IMR-90 (cell line): ENCODE results near the gene OR51B4. TPM values are rescaled to one million over a fixed set of nuclear protein-coding genes. Genes with fewer than 3 reads are reported as not detected.

Source experiments
- ATAC-seq: fragments of 200-7000 bp; cut with Tn5 transposase; 2 replicates; pipeline ENCODE4 v1.9.1; 2020; ENCODE audit warnings: low read depth, mild to moderate bottlenecking, moderate library complexity
- BruUV-seq: library from RNA; stranded (reverse); fragments of 400-500 nt; replicated peaks from 2 replicates; lab custom pipeline; 2021; lab: Mats Ljungman, UMichigan
- CTCF ChIA-PET: fragments of 300-600 bp; formaldehyde crosslinking; extraction: SDS; loops from one replicate; lab custom pipeline; 2021; ENCODE audit warnings: antibody characterized with exemption; lab: Yijun Ruan, JAX
- POLR2A ChIA-PET: fragments of 300-600 bp; sonication (Branson Sonifier 250); formaldehyde crosslinking; loops from one replicate; lab custom pipeline; 2022; ENCODE audit warnings: antibody characterized with exemption; ENCODE audit not compliant: unreplicated experiment; lab: Charles Lee
- DNase-seq: peaks from one replicate; pipeline ENCODE4 v3.0.0; 2013
- H2AFZ ChIP-seq: replicated peaks from 2 replicates; pipeline ENCODE3; 2013; ENCODE audit warnings: low read length, mild to moderate bottlenecking; ENCODE audit not compliant: poor library complexity
- H2AK5ac ChIP-seq: 2 replicates; pipeline ENCODE4 v1.6.1; 2013; ENCODE audit warnings: low read depth, low read length, inconsistent platforms
- H2AK9ac ChIP-seq: replicated peaks from 2 replicates; pipeline ENCODE3; 2013; ENCODE audit warnings: mild to moderate bottlenecking, low read depth, low read length, moderate library complexity; ENCODE audit not compliant: poor library complexity
- H2BK120ac ChIP-seq: 2 replicates; pipeline ENCODE4 v1.6.1; 2013; ENCODE audit warnings: low read depth, low read length, inconsistent platforms
- H2BK15ac ChIP-seq: 3 replicates; pipeline ENCODE4 v1.6.1; 2013; ENCODE audit warnings: low read depth, low read length, inconsistent platforms
- H2BK20ac ChIP-seq: 2 replicates; pipeline ENCODE4 v1.6.1; 2013; ENCODE audit warnings: low read depth, mild to moderate bottlenecking, inconsistent platforms, low read length, moderate library complexity
- H2BK5ac ChIP-seq: 2 replicates; pipeline ENCODE4 v1.6.1; 2013; ENCODE audit warnings: mild to moderate bottlenecking, low read depth, low read length, inconsistent platforms; ENCODE audit not compliant: poor library complexity, severe bottlenecking
- H3K14ac ChIP-seq: replicated peaks from 2 replicates; pipeline ENCODE4 v1.6.1; 2013; ENCODE audit warnings: low read depth, low read length, inconsistent platforms
- H3K18ac ChIP-seq: 2 replicates; pipeline ENCODE4 v1.6.1; 2013; ENCODE audit warnings: low read depth, low read length, control low read depth
- H3K23ac ChIP-seq: 2 replicates; pipeline ENCODE4 v1.6.1; 2013; ENCODE audit warnings: low read depth, low read length, inconsistent platforms
- H3K27ac ChIP-seq: 2 replicates; pipeline ENCODE4 v1.5.1; 2013; ENCODE audit warnings: mild to moderate bottlenecking, control low read depth, low read length; ENCODE audit not compliant: insufficient read depth
- H3K27me3 ChIP-seq: 2 replicates; pipeline ENCODE4 v1.6.1; 2013; ENCODE audit warnings: low read length; ENCODE audit not compliant: control insufficient read depth, insufficient read depth
- H3K36me3 ChIP-seq: 2 replicates; pipeline ENCODE4 v1.6.1; 2013; ENCODE audit warnings: low read length, mixed read lengths; ENCODE audit not compliant: control insufficient read depth, insufficient read depth
- H3K4ac ChIP-seq: 2 replicates; pipeline ENCODE4 v1.6.1; 2013; ENCODE audit warnings: low read depth, low read length, inconsistent platforms
- H3K4me1 ChIP-seq: 2 replicates; pipeline ENCODE4 v1.6.1; 2013; ENCODE audit warnings: low read length, mixed read lengths; ENCODE audit not compliant: control insufficient read depth, insufficient read depth
- H3K4me2 ChIP-seq: 2 replicates; pipeline ENCODE4 v1.6.1; 2013; ENCODE audit warnings: low read depth, mild to moderate bottlenecking, control low read depth, low read length, moderate library complexity
- H3K4me3 ChIP-seq: 2 replicates; pipeline ENCODE4 v1.5.1; 2013; ENCODE audit warnings: low read depth, mild to moderate bottlenecking, control low read depth, low read length, moderate library complexity; ENCODE audit not compliant: insufficient read depth
- H3K56ac ChIP-seq: 2 replicates; pipeline ENCODE4 v1.6.1; 2013; ENCODE audit warnings: low read length, inconsistent platforms; ENCODE audit not compliant: insufficient read depth; ENCODE audit errors: extremely low read depth
- H3K79me1 ChIP-seq, 2 experiments: 2 replicates each; pipeline ENCODE4 v1.6.1; 2013; ENCODE audit warnings: low read length in 2 of 2, inconsistent platforms in 1 of 2, low read depth in 1 of 2
- H3K9ac ChIP-seq: 2 replicates; pipeline ENCODE4 v1.6.1; 2013; ENCODE audit warnings: low read depth, low read length, control low read depth
- H3K9me1 ChIP-seq: 2 replicates; pipeline ENCODE4 v1.6.1; 2013; ENCODE audit warnings: low read length, inconsistent platforms; ENCODE audit not compliant: insufficient read depth
- H3K9me3 ChIP-seq: 2 replicates; pipeline ENCODE4 v1.6.1; 2013; ENCODE audit warnings: low read length; ENCODE audit not compliant: control insufficient read depth, insufficient read depth
- H4K20me1 ChIP-seq: 2 replicates; pipeline ENCODE4 v1.6.1; 2013; ENCODE audit warnings: low read length, inconsistent platforms; ENCODE audit not compliant: insufficient read depth
- H4K5ac ChIP-seq: 2 replicates; pipeline ENCODE4 v1.6.1; 2013; ENCODE audit warnings: mild to moderate bottlenecking, low read depth, low read length, control low read depth
- H4K8ac ChIP-seq, 2 experiments: 2 replicates each; pipeline ENCODE4 v1.6.1; 2013; ENCODE audit warnings: low read depth in 2 of 2, low read length in 2 of 2, control low read depth in 1 of 2, inconsistent platforms in 1 of 2
- H4K91ac ChIP-seq: 2 replicates; pipeline ENCODE4 v1.6.1; 2013; ENCODE audit warnings: low read depth, low read length, inconsistent platforms; ENCODE audit not compliant: insufficient read depth
- CEBPB ChIP-seq: IDR thresholded peaks from 2 replicates; pipeline ENCODE4 v1.6.1; 2012; ENCODE audit warnings: low read depth, low read length, improper control_type of control experiment
- MAZ ChIP-seq: IDR thresholded peaks from 2 replicates; pipeline ENCODE4 v1.6.1; 2012; ENCODE audit warnings: low read depth, mild to moderate bottlenecking, low read length, improper control_type of control experiment, moderate library complexity, borderline replicate concordance
- MXI1 ChIP-seq: IDR thresholded peaks from 2 replicates; pipeline ENCODE4 v1.6.1; 2012; ENCODE audit warnings: low read depth, mild to moderate bottlenecking, low read length, moderate library complexity, borderline replicate concordance
- POLR2A ChIP-seq: IDR thresholded peaks from 2 replicates; pipeline ENCODE4 v1.6.1; 2012; ENCODE audit warnings: mild to moderate bottlenecking, low read depth, low read length
- RAD21 ChIP-seq: IDR thresholded peaks from 2 replicates; pipeline ENCODE4 v1.6.1; 2012; ENCODE audit warnings: low read length, improper control_type of control experiment
- WGBS, 2 experiments: methylation state at CpG; one replicate each; pipeline versions ENCODE4 v1.1.5 to v1.1.7; 2013; ENCODE audit warnings: missing lambda C conversion rate in 2 of 2; ENCODE audit not compliant: insufficient read length in 1 of 2; ENCODE audit errors: extremely low coverage in 2 of 2; 5-methylcytosine and 5-hydroxymethylcytosine counted together
- dilution Hi-C: fragments of 300-500 bp; cut with HindIII; formaldehyde crosslinking; loops from one replicate; pipeline ENCODE4 v1.14.3; 2018; ENCODE audit warnings: low sequenced_read_pairs; ENCODE audit not compliant: unreplicated experiment
- in situ Hi-C: fragments of 300-500 bp; cut with MboI; formaldehyde crosslinking; loops from 3 replicates; pipeline ENCODE4 v1.14.3; 2019; ENCODE audit warnings: low sequenced_read_pairs, inconsistent platforms, mixed read lengths
- intact Hi-C: fragments of 100-400 bp; cut with micrococcal nuclease; formaldehyde crosslinking; loops from 2 replicates; pipeline ENCODE4 v1.10.0; 2022
- polyA plus RNA-seq, 3 experiments: library from polyadenylated mRNA; depleted of rRNA; stranded (reverse); fragments of >200 nt; gene quantifications; 2 replicates each; pipeline ENCODE4 v1.2.3, GENCODE V29; 2012; ENCODE audit warnings: low replicate concordance in 1 of 3
- total RNA-seq: library from RNA; depleted of rRNA; stranded (reverse); fragments of >200 nt; gene quantifications from 2 replicates; pipeline ENCODE4 v1.2.3, GENCODE V29; 2012
- TF ChIP-seq, protein P1 (sequence below): fragments of 150-350 bp; IDR thresholded peaks from 2 replicates; pipeline ENCODE4 v1.6.1; 2017; ENCODE audit warnings: mild to moderate bottlenecking, antibody characterized with exemption, low read length, low read depth
- TF ChIP-seq, protein P2 (sequence below): conservative IDR thresholded peaks from 2 replicates; pipeline ENCODE4 v1.5.1; 2012; ENCODE audit warnings: mild to moderate bottlenecking, low read depth, low read length, improper control_type of control experiment

OR51B4 gene
- total and polyA plus RNA-seq, 2 of the 4 experiments (the other 2 are of a cell fraction): not detected

DNA sequence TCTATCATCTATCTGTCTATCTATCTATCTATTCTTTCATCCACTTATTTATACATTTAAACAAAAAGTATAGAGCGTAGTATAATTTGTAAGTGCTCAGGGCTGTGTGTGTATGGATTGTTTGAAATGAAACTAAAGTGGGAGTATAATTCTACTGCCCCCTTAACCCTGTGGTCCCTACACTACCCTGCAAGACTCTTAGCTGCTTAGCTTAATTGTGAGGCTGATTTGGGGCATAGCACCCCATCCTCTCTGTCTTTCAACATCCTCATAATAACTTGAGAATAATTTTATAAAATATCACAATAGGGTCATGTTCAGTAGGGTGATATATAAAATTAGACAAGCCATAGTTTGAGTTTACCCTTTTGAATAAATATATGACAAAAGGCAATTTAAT is 11.6 kb downstream of the OR51B4 start:
- Histone ChIP-seq H3K79me1 (no peaks in the 10 kb centered on the region), H2AK9ac (no peak overlapping the region), H4K8ac (peak overlapping the region; percentile 86 to 88), H3K4ac (peak overlapping the region; percentile 97), H3K9me3 (no peaks in the 10 kb centered on the region), H4K5ac (peak overlapping the region; percentile 99; the same call in 1 of the 2 replicates), H3K36me3 (no peaks in the 10 kb centered on the region), H2AK5ac (peak overlapping the region; percentile 83; the same call in 1 of the 2 replicates), H3K27me3 (no peaks in the 10 kb centered on the region), H3K4me2 (no peak overlapping the region; the same call in 1 of the 2 replicates), H3K56ac (no peak overlapping the region; the same call in 1 of the 2 replicates), H3K9ac (peak overlapping the region; percentile 44; the same call in 1 of the 2 replicates), H2BK15ac (peak overlapping the region; percentile 98; the same call in 2 of the 3 replicates), H2BK5ac (peak overlapping the region; percentile 99), H4K20me1 (no peaks in the 10 kb centered on the region), H3K27ac (peak overlapping the region; percentile 64), H2BK120ac (peak overlapping the region; percentile 97), H3K4me1 (peaks cover 11% of the 10 kb centered on the region; the same call in 1 of the 2 replicates), H3K4me3 (no peak overlapping the region), H3K9me1 (no peaks in the 10 kb centered on the region; the same call in 1 of the 2 replicates), H3K18ac (peak overlapping the region; percentile 99), H2BK20ac (peak overlapping the region; percentile 98), H3K23ac (peak overlapping the region; percentile 68; the same call in 1 of the 2 replicates), H2AFZ (no peak overlapping the region), H3K14ac (peak overlapping the region; percentile 88), H4K91ac (peak overlapping the region; percentile 94)
- dilution Hi-C loops (no loop called here), in situ Hi-C loops (no loop called here), intact Hi-C loops (loop anchor here (2.0 kb wide), 1 partner anchor 79 kb away; no protein-coding TSS in a partner anchor)
- ATAC-seq (no peak), DNase-seq (no peak)
- no TSS peak for BruUV-seq
- no peak for TF ChIP-seq MXI1
- TF ChIP-seq, protein P1, sequence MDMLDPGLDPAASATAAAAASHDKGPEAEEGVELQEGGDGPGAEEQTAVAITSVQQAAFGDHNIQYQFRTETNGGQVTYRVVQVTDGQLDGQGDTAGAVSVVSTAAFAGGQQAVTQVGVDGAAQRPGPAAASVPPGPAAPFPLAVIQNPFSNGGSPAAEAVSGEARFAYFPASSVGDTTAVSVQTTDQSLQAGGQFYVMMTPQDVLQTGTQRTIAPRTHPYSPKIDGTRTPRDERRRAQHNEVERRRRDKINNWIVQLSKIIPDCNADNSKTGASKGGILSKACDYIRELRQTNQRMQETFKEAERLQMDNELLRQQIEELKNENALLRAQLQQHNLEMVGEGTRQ: no peak
- no peak for TF ChIP-seq MAZ
- TF ChIP-seq, protein P2, sequence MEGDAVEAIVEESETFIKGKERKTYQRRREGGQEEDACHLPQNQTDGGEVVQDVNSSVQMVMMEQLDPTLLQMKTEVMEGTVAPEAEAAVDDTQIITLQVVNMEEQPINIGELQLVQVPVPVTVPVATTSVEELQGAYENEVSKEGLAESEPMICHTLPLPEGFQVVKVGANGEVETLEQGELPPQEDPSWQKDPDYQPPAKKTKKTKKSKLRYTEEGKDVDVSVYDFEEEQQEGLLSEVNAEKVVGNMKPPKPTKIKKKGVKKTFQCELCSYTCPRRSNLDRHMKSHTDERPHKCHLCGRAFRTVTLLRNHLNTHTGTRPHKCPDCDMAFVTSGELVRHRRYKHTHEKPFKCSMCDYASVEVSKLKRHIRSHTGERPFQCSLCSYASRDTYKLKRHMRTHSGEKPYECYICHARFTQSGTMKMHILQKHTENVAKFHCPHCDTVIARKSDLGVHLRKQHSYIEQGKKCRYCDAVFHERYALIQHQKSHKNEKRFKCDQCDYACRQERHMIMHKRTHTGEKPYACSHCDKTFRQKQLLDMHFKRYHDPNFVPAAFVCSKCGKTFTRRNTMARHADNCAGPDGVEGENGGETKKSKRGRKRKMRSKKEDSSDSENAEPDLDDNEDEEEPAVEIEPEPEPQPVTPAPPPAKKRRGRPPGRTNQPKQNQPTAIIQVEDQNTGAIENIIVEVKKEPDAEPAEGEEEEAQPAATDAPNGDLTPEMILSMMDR: no peak
- no peak for TF ChIP-seq RAD21
- TF ChIP-seq CEBPB: no peak
- no peak for TF ChIP-seq POLR2A
- no CpG with 5 or more reads among the region's 1 CpG for WGBS, 2 experiments
- POLR2A ChIA-PET: no interaction called here
- CTCF ChIA-PET: interaction anchor here (1.0 to 2.1 kb wide), 2 partner anchors 86 to 90 kb away, joined by 4 read pairs; no protein-coding TSS in a partner anchor
